GM12878 (cell line): ENCODE measurements around the gene ITGA11. TPM values are rescaled to one million over a fixed set of nuclear protein-coding genes. Genes with fewer than 3 reads are reported as not detected.

Experiments
- ATAC-seq: fragments of 200-7000 bp; cut with Tn5 transposase; 3 replicates; pipeline ENCODE4 v1.9.1; 2020; ENCODE audit warnings: mild to moderate bottlenecking, moderate library complexity
- BruUV-seq: library from RNA; stranded (reverse); fragments of 400-500 nt; replicated peaks from 2 replicates; lab custom pipeline; 2021; lab: Mats Ljungman, UMichigan
- CTCF ChIA-PET: fragments of 300-600 bp; sonication (Branson Sonifier 250); formaldehyde crosslinking; extraction: SDS; loops from one replicate; lab custom pipeline; 2021; ENCODE audit warnings: inconsistent platforms; lab: Yijun Ruan, JAX
- POLR2A ChIA-PET: fragments of 350-600 bp; formaldehyde crosslinking; extraction: SDS; loops from one replicate; lab custom pipeline; 2021; ENCODE audit warnings: inconsistent platforms; lab: Charles Lee
- RAD21 ChIA-PET: fragments of 300-600 bp; sonication (Branson Sonifier 250); formaldehyde crosslinking; loops from one replicate; lab custom pipeline; 2023; ENCODE audit warnings: antibody characterized with exemption; ENCODE audit not compliant: unreplicated experiment; lab: Charles Lee
- SMC1A ChIA-PET: fragments of 300-600 bp; sonication (Branson Sonifier 250); formaldehyde crosslinking; loops from one replicate; lab custom pipeline; 2023; ENCODE audit not compliant: unreplicated experiment, uncharacterized antibody; lab: Charles Lee
- DNase-seq: peaks from one replicate; pipeline ENCODE4 v3.0.0-alpha.2; 2011; ENCODE audit warnings: low read depth, low spot score
- FAIRE-seq: peaks from 3 replicates; lab custom pipeline; 2011; peaks lifted over from hg19 to GRCh38; lab: Jason Lieb, UNC
- H2AFZ ChIP-seq: 2 replicates; pipeline ENCODE4 v1.6.0; 2011; ENCODE audit warnings: low read depth, low read length, control low read depth; ENCODE audit not compliant: control insufficient read depth
- H3K27ac ChIP-seq: 2 replicates; pipeline ENCODE4 v1.5.1; 2011; ENCODE audit warnings: control low read depth; ENCODE audit not compliant: control insufficient read depth, insufficient read depth
- H3K27me3 ChIP-seq, 2 experiments: replicated peaks in 1 of 2; 2 replicates each; pipeline versions ENCODE4 v1.6.0 to v1.6.1; 2011; ENCODE audit warnings: low read length in 1 of 2; ENCODE audit not compliant: control insufficient read depth in 2 of 2, insufficient read depth in 2 of 2
- H3K36me3 ChIP-seq, 2 experiments: 2 replicates each; pipeline ENCODE4 v1.5.1; 2011; ENCODE audit warnings: low read length in 1 of 2; ENCODE audit not compliant: control insufficient read depth in 2 of 2, insufficient read depth in 2 of 2
- H3K4me1 ChIP-seq: 2 replicates; pipeline ENCODE4 v1.6.1; 2011; ENCODE audit warnings: mild to moderate bottlenecking, low read length, moderate library complexity, mixed read lengths; ENCODE audit not compliant: control insufficient read depth, insufficient read depth
- H3K4me2 ChIP-seq: 2 replicates; pipeline ENCODE4 v1.6.0; 2011; ENCODE audit warnings: control low read depth; ENCODE audit not compliant: control insufficient read depth, insufficient read depth
- H3K4me3 ChIP-seq: fragments of 200-600 bp; sonication (generic); 2 replicates; pipeline ENCODE4 v1.5.1; 2016
- H3K79me2 ChIP-seq: 2 replicates; pipeline ENCODE4 v1.6.0; 2011; ENCODE audit warnings: low read length; ENCODE audit not compliant: control insufficient read depth, insufficient read depth
- H3K9ac ChIP-seq: 2 replicates; pipeline ENCODE4 v1.8.0; 2011; ENCODE audit warnings: low read length, control low read depth, mixed read lengths; ENCODE audit not compliant: control insufficient read depth, insufficient read depth
- H3K9me3 ChIP-seq: replicated peaks from 3 replicates; pipeline ENCODE4 v1.5.1; 2011; ENCODE audit warnings: mild to moderate bottlenecking, low read length; ENCODE audit not compliant: control insufficient read depth, insufficient read depth
- H4K20me1 ChIP-seq: 2 replicates; pipeline ENCODE4 v1.6.0; 2011; ENCODE audit not compliant: control insufficient read depth, insufficient read depth
- ATF2 ChIP-seq: IDR thresholded peaks from 2 replicates; pipeline ENCODE4 v1.6.1; 2012; ENCODE audit warnings: low read length, inconsistent platforms
- ATF3 ChIP-seq: IDR thresholded peaks from 2 replicates; pipeline ENCODE4 v1.6.1; 2011; ENCODE audit warnings: low read depth, mild to moderate bottlenecking, low read length, moderate library complexity, borderline replicate concordance; ENCODE audit errors: extremely low read depth
- CREB1 ChIP-seq: IDR thresholded peaks from 2 replicates; pipeline ENCODE4 v1.6.1; 2012; ENCODE audit warnings: low read depth, mild to moderate bottlenecking, inconsistent platforms
- CREM ChIP-seq: IDR thresholded peaks from 2 replicates; pipeline ENCODE4 v1.6.1; 2014; ENCODE audit warnings: antibody characterized with exemption, low read depth
- E2F4 ChIP-seq: IDR thresholded peaks from 2 replicates; pipeline ENCODE4 v1.6.1; 2012; ENCODE audit warnings: low read depth, low read length, improper control_type of control experiment
- FOS ChIP-seq: IDR thresholded peaks from 3 replicates; pipeline ENCODE4 v1.6.1; 2011; ENCODE audit warnings: borderline replicate concordance; ENCODE audit not compliant: insufficient read length; ENCODE audit errors: extremely low read depth
- HDGF ChIP-seq: fragments of 450-650 bp; IDR thresholded peaks from 2 replicates; pipeline ENCODE4 v1.6.1; 2016; ENCODE audit warnings: antibody characterized with exemption
- JUNB ChIP-seq: IDR thresholded peaks from 2 replicates; pipeline ENCODE4 v1.6.1; 2016; ENCODE audit warnings: antibody characterized with exemption, mild to moderate bottlenecking
- MLLT1 ChIP-seq: fragments of 450-650 bp; IDR thresholded peaks from 2 replicates; pipeline ENCODE4 v1.6.1; 2016; ENCODE audit warnings: mild to moderate bottlenecking
- NR2C1 ChIP-seq: fragments of 450-650 bp; IDR thresholded peaks from 2 replicates; pipeline ENCODE4 v1.6.1; 2017; ENCODE audit warnings: antibody characterized with exemption, mild to moderate bottlenecking, moderate library complexity
- POLR2A ChIP-seq: IDR thresholded peaks from 2 replicates; pipeline ENCODE4 v1.6.1; 2011; ENCODE audit warnings: low read depth, mild to moderate bottlenecking, low read length
- RAD21 ChIP-seq: IDR thresholded peaks from 2 replicates; pipeline ENCODE4 v1.6.1; 2011; ENCODE audit warnings: mild to moderate bottlenecking, low read depth, low read length, moderate library complexity; ENCODE audit not compliant: insufficient read depth
- RBBP5 ChIP-seq: fragments of 200-600 bp; sonication (generic); conservative IDR thresholded peaks from 2 replicates; pipeline ENCODE4 v1.6.1; 2016
- SMC3 ChIP-seq: IDR thresholded peaks from 2 replicates; pipeline ENCODE4 v1.6.1; 2011; ENCODE audit warnings: low read length, improper control_type of control experiment, borderline replicate concordance
- TCF3 ChIP-seq: IDR thresholded peaks from 2 replicates; pipeline ENCODE4 v1.6.1; 2012; ENCODE audit warnings: low read depth, mild to moderate bottlenecking, low read length, borderline replicate concordance; ENCODE audit not compliant: insufficient read depth
- ZNF384 ChIP-seq: IDR thresholded peaks from 2 replicates; pipeline ENCODE4 v1.6.1; 2012; ENCODE audit warnings: low read depth, mild to moderate bottlenecking, low read length, improper control_type of control experiment, borderline replicate concordance
- WGBS: methylation state at CpG from one replicate; pipeline ENCODE4 v1.1.6; 2016; ENCODE audit warnings: low lambda C conversion rate; ENCODE audit not compliant: insufficient replicate concordance, insufficient coverage; ENCODE audit errors: missing lambda C conversion rate; 5-methylcytosine and 5-hydroxymethylcytosine counted together
- in situ Hi-C: fragments of 300-500 bp; cut with MboI; formaldehyde crosslinking; loops from 9 replicates; pipeline ENCODE4 v1.14.3; 2018; ENCODE audit warnings: mixed read lengths
- intact Hi-C: fragments of 100-400 bp; cut with micrococcal nuclease; formaldehyde crosslinking; loops from one replicate; pipeline ENCODE4 v1.14.2; 2022; ENCODE audit not compliant: unreplicated experiment
- polyA plus RNA-seq, 11 experiments: library from polyadenylated mRNA; depleted of rRNA in 4 of 11; unstranded in 6 of 11; stranded (reverse) in 5 of 11; fragments of >200 nt; fragmentation: Nextera tagmentation in 4 of 11; fragmentation: Illumina TruSeq in 1 of 11; extraction: Ambion mirVana in 4 of 11; extraction: Trizol in 1 of 11; gene quantifications; 1 replicate in 1 of 11; 2 replicates in 10 of 11; pipeline versions ENCODE4 v1.2.1 to v1.2.3, GENCODE V29; 2011 to 2016; ENCODE audit warnings: inconsistent platforms in 2 of 11, missing spikeins in 2 of 11, low read depth in 1 of 11
- total RNA-seq, 4 experiments: library from RNA; depleted of rRNA in 3 of 4; stranded (reverse); fragments of >200 nt in 3 of 4; fragmentation: Illumina TruSeq in 1 of 4; extraction: Trizol in 1 of 4; gene quantifications; 2 replicates each; pipeline versions ENCODE4 v1.2.1 to v1.2.3, GENCODE V29; 2013 to 2021
- TF ChIP-seq, protein P1 (sequence below), 3 experiments: IDR thresholded peaks in 2 of 3; conservative IDR thresholded peaks in 1 of 3; 2 replicates each; pipeline ENCODE4 v1.5.1; 2011; ENCODE audit warnings: low read depth in 3 of 3, low read length in 3 of 3, mild to moderate bottlenecking in 3 of 3, control low read depth in 2 of 3, moderate library complexity in 2 of 3, inconsistent platforms in 1 of 3, mixed read lengths in 1 of 3; ENCODE audit not compliant: control insufficient read depth in 2 of 3, insufficient read depth in 1 of 3; ENCODE audit errors: extremely low read depth in 1 of 3

ITGA11 gene
- total and polyA plus RNA-seq, 10 of the 15 experiments (the other 5 are each of a cell fraction or from before 2014, with no cell fraction given): under 0.01 to 0.36 (median 0.13) TPM; not detected in 1

DNA sequence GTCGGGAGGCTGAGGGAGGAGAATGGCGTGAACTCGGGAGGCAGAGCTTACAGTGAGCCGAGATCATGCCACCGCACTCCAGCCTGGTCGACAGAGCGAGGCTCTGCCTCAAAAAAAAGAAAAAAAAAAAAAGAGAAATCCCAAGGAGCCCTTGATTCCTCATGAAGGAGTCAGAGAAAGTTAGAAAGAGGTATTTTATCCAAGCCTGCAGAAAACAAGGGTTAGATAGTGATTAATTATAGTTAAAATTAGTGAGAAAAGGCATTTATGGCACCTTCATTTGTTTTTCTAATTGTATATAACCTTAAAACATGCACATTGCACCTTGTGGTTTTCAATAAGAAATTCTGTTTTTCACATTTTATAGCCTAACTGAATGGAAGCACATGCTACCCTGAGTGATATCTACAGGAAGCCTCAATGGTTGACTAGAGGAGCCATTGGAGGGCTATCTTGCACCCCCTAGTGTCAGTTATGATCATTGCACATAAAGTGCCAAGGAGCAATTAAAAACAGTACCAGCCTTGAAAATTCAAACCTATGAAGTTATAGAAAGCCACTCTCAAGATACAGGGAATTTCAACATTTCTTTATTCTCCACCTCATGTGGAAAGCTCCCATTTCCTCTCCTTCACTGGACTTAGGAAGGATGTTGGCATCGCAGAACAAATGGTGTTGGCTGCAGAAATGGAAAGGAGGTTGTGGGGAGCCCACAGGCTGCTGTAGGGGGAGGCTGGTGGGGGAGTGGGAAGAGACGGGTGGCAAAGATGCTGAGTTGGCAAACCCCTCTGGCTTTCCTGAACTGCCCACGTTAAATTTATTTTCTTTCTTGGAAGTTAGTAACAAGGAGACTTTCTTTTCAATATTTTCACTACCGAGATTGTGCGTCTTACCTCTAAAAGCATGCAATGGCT, 48.5 kb downstream of the ITGA11 start:
- Histone ChIP-seq H3K27ac (no peak overlapping the region), H4K20me1 (no peaks in the 10 kb centered on the region), H3K36me3 (no peaks in the 10 kb centered on the region), H3K4me2 (no peak overlapping the region), H3K4me1 (no peaks in the 10 kb centered on the region), H3K9me3 (no peaks in the 10 kb centered on the region; the same call in 2 of the 3 replicates), H2AFZ (no peak overlapping the region), H3K79me2 (no peaks in the 10 kb centered on the region), H3K4me3 (no peak overlapping the region), H3K9ac (no peak overlapping the region), H3K27me3 (no peaks in the 10 kb centered on the region; a peak in 2 of 4 replicates)
- in situ Hi-C loops: no loop called here
- DNase-seq: no peak
- RAD21 ChIA-PET: no interaction called here
- BruUV-seq: no TSS peak
- POLR2A ChIA-PET: interaction anchor here (0.6 kb wide), 1 partner anchor 59 kb away, joined by 3 read pairs; no protein-coding TSS in a partner anchor
- peak; percentile 79 for ATAC-seq
- intact Hi-C loops: loop anchor here (1.0 to 10.0 kb wide), 3 partner anchors 77 to 151 kb away; no protein-coding TSS in a partner anchor
- SMC1A ChIA-PET: interaction anchor here (1.7 kb wide), 1 partner anchor 130 kb away, joined by 4 read pairs; no protein-coding TSS in a partner anchor
- peak; percentile 56 for FAIRE-seq
- CTCF ChIA-PET: interaction anchor here (0.7 to 1.8 kb wide), 6 partner anchors 76 to 269 kb away, joined by 3 to 10 read pairs (median 4); no protein-coding TSS in a partner anchor
- WGBS: 39% methylated on average over 6 of the region's 12 CpGs
- TF ChIP-seq FOS: no peak
- TF ChIP-seq HDGF: no peak
- TF ChIP-seq ZNF384: no peak
- no peak for TF ChIP-seq CREM
- TF ChIP-seq ATF2: no peak
- no peak for TF ChIP-seq CREB1
- TF ChIP-seq, protein P1, sequence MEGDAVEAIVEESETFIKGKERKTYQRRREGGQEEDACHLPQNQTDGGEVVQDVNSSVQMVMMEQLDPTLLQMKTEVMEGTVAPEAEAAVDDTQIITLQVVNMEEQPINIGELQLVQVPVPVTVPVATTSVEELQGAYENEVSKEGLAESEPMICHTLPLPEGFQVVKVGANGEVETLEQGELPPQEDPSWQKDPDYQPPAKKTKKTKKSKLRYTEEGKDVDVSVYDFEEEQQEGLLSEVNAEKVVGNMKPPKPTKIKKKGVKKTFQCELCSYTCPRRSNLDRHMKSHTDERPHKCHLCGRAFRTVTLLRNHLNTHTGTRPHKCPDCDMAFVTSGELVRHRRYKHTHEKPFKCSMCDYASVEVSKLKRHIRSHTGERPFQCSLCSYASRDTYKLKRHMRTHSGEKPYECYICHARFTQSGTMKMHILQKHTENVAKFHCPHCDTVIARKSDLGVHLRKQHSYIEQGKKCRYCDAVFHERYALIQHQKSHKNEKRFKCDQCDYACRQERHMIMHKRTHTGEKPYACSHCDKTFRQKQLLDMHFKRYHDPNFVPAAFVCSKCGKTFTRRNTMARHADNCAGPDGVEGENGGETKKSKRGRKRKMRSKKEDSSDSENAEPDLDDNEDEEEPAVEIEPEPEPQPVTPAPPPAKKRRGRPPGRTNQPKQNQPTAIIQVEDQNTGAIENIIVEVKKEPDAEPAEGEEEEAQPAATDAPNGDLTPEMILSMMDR (IDR thresholded peaks at IDR 0.05 in 2 of 3, conservative IDR thresholded peaks at IDR 0.05 in 1 of 3; ENCODE audit: control insufficient read depth in 2 of 3, extremely low read depth in 1 of 3, insufficient read depth in 1 of 3, low read depth in 3 of 3, low read length in 3 of 3): peak; percentile 54 to 69 (median 59)
- no peak for TF ChIP-seq TCF3
- peak; percentile 60 for TF ChIP-seq RAD21
- TF ChIP-seq NR2C1: no peak
- no peak for TF ChIP-seq MLLT1
- no peak for TF ChIP-seq JUNB
- no peak for TF ChIP-seq POLR2A
- peak; percentile 62; the same call in 1 of the 2 replicates for TF ChIP-seq SMC3
- TF ChIP-seq ATF3: no peak
- TF ChIP-seq E2F4: no peak
- no peak for TF ChIP-seq RBBP5
